Stimulated activated CD8-positive, alpha-beta memory T cell treated with anti-CD3 and anti-CD28 coated beads, Interleukin-12 subunit alpha, Interleukin-12 subunit beta, amount 100 ng/mL, for 4 hours (primary cell): ENCODE measurements around the gene COBL.
A peak's percentile ranks its signal among the peaks of the same experiment; 100 is the strongest.

Experiments
- DNase-seq: peaks from one replicate; pipeline ENCODE4 v3.0.0-alpha.2; 2020; ENCODE audit warnings: low read depth

The COBL gene

DNA sequence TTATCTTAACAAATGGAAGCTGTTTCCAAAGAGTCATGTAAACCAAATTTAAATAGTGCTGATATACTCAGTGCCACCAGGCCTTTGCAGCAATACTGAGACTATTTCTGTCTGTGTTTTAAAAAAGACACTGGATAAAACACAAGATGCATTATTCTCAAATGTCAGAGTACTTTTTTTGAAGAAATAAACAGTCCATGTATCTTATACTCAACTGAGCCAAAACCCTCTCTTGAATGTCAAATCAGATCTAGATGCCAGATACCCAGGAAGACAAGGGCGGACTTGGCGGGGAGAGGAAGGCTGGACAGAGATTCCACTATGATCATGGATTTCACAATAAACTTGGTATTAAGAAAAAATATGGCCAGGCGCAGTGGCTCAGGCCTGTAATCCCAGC, 127.6 kb downstream of the COBL start:
- no peak for DNase-seq

DNA sequence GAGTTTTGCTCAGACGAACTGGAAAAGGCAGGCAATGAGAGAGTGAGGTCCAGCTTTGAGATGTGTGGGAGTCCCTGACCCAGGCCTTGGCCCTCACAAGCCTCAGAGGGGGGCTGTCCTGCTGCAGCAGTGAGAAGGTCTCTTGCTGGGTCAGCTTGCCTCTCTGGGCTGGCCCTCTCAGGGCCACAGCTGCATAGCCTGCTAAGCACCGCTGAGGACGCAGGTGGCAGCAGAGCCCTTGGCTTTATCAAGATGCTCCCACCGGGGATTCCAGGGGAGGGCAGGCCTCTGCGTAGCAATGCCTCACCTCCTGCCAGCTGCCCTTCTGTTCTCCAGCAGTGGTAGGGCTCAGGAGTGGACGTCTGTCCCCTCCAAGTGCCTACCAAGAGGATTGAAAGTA, 128.7 kb downstream of the COBL start:
- no peak for DNase-seq

DNA sequence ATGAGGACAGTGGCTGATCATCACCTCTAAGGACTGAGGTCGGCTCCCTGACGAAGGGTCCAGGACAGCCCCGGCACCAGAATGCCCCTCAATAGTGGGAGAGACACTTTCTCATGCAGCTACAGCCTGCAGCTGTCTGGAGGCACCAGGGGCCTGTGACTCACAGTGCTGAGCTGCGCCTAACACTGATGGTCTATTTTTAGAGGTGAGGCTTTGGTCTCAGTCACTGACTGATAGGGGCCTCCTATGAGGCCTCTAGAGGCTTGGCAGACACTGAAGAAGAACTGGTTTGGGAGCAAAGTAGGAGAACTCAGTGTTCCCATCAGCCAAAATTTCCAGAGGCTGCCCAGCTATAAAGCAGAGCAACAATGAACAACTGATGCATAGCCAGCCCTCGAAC, 130.1 kb downstream of the COBL start:
- no peak for DNase-seq

GRCh38 chr7:51182636-51183166, 133.9 kb downstream of the COBL start:
- DNase-seq = no peak

GRCh38 chr7:51180092-51180491, 136.5 kb downstream of the COBL start:
- no peak for DNase-seq

- no peak for DNase-seq
These were observed 140.6 kb downstream of the COBL start for GRCh38 chr7:51175992-51176388.

GRCh38 chr7:51175316-51175991, 141.2 kb downstream of the COBL start:
- no peak for DNase-seq

- DNase-seq = no peak
These were observed 151.3 kb downstream of the COBL start for GRCh38 chr7:51165337-51165736.

GRCh38 chr7:51162724-51163329, 153.8 kb downstream of the COBL start:
- peak; percentile 21 for DNase-seq

DNA sequence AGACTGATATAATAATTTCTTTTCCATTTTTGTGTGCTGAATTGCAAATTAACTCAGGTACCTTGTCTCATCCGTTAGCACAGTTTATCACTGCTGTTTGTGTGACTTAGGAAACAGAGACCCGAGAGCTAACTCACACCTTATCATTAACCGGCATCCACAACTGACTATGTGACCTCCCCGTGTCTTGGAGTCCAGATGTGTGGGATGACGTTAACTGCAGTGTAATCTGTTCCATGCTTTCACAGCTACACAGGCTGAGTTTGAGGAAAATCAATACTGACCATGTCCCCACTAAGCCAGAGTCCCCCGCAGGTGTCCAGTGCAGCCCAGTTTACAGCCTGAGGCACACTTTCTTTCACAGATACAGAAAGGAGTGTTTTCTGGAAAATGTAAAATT, 154.7 kb downstream of the COBL start:
- DNase-seq = no peak

- peak; percentile 8 for DNase-seq
These were observed 155.5 kb downstream of the COBL start for GRCh38 chr7:51160990-51161615.

DNA sequence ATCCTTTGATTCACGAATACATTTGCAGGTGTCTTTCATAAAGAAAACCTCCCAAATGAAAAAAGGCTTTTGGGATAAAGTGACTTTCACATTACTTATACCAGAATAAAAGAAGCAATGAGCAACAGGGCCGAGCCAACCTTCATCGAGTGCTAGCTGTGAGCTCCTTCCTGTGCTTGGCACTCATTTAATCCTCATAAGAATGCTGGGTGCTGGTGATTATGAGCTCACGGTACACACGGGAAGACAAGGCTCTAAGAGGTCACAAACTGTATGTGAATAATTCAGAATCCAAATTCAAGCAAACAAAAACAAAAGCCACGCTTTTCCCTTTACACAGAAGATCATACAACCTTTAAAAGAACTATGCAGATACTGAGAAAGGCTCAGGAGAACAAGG, 156.2 kb downstream of the COBL start:
- DNase-seq = no peak

DNA sequence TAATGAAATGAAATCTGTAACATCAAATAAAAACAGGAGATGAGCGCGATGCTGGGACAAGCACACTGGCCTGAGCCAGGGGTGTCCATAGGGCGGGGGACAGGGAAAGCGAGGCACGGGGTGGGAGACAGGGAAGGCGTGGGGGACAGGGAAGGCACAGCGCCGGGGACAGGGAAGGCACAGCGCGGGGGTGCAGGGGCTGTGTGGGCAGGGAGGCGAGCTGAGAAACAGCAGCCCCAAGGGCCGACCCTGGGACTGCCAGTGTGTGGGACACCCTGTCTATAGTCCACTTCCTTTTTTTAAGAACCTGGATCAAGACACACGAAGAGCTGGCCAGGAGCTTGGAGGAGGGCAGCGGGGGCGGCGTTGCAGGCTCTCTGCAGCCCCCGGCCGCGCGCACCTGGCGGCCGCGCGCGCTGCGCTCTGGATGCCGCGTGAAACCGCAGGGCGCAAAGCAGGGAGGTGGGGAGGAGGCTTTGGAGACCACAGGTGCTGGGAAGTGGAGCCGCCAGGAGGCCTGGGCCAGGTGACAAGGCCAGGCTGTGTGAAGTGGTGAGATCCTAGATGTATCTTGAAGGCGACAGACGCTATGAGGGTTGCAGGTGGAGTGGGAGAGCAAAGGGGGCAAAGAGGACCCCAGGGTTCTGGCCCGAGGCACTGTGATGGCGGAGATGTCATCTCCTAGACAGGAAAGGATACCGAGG, 157.7 kb downstream of the COBL start:
- DNase-seq = no peak

GRCh38 chr7:51158211-51158610, 158.4 kb downstream of the COBL start:
- DNase-seq = no peak

DNA sequence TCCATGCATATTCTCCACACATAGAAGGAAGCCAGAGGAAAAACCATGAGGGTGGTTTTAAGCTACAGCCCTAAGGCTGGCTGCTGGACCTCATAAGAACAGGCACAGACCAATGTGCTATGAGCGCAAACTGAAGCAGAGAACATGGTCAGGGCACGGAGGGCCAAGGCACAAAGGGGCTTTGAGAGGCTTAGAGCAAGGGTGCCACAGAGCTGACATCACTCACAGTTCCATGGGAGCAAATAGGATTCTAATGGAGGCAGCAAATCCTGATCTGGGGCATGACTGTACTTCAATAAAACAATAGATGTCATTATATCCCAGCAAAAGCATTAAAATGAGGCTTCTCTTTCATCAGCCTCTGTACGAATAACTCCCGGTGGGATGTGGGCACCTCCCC, 162.4 kb downstream of the COBL start:
- no peak for DNase-seq

GRCh38 chr7:51152706-51153200, 163.9 kb downstream of the COBL start:
- DNase-seq = no peak

- DNase-seq = no peak
These were observed 165.2 kb downstream of the COBL start for GRCh38 chr7:51151455-51151854.

GRCh38 chr7:51150193-51150592, 166.4 kb downstream of the COBL start:
- DNase-seq = no peak

DNA sequence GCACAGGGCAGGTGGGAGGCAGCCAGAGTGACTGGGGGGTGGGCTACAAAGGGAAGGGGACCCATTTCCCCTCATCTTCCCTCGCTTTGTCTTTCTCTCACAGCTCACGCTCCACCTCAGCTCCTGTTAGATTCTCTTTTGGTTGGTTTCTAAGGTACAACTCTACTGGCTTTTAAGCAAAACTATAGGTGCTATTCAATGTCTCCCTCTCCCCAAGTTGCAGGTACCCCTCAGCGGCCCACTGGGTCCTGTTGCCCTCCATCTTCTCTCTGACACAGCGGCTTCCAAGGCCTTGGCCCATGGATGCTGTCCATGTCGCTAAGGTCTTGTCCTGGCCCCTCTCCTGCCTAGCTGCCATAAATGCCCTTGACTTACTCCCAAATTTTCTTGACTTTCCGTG, 168.4 kb downstream of the COBL start:
- no peak for DNase-seq

DNA sequence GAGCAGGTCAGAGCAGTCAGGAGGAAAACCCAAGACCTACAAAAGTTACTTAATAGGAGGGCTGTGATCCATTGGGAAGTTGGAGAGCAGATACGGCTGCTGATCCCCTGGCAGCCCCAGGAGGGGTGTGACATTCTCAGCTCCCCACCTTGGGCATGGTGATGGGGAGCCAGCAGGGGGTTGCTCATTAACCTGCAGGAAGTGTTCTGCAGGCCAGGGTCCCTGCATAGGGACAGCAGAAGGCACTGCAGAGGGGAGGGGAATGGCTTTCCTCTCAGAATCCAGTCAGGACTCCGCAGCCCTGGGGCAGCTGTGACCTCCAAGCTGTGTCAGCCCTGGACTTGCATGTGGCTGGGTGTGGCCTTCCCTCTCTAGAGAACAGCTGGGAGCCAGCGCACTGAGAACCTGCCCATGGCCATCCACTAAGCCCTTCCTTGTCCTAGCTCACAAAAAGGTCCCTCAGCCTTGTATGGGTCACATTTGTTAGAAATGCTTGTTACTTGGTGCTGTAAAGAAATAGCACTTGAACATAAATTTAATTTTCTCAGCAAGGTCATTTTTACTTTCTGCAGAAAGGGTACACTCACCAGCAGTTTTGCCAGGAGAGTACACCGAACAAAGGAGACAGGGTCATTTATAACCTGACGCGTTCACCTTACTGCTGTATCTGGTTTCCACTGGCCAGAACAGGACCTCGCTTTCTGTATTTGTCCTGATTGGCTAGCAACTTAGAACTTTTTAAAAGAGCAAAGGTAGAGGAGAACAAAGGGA, 169.6 kb downstream of the COBL start:
- DNase-seq = no peak

DNA sequence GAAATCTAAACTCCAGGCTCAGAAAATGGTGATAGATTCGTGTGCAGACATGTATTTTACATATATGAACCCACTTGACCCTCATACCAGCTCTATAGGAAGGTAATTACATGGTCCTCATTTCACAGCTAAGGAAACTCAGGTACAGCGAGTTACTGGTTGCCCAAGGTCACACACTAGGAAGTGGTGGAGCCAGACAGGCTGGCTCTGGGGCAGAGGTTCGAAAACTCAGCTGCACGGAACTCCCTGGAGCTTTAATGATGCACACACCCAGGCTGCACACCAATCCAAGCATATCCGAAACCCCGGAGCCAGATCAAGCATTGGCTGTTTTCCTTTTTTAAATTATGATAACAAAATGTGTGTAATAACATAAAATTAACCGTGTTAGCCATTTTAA, 172.4 kb downstream of the COBL start:
- DNase-seq = no peak
